ENCODE measurements around the gene GPATCH3. TPM values are rescaled to one million over a fixed set of nuclear protein-coding genes. Genes with fewer than 3 reads are reported as not detected.
"Not testable (repeated sequence)": the region's sequence is repeated elsewhere in the genome, so short reads cannot be mapped to it uniquely, and the experiment has no call there.

The GPATCH3 gene
- total RNA-seq, 2 experiments from 2014 or later = 15.0 to 17.0 TPM

DNA sequence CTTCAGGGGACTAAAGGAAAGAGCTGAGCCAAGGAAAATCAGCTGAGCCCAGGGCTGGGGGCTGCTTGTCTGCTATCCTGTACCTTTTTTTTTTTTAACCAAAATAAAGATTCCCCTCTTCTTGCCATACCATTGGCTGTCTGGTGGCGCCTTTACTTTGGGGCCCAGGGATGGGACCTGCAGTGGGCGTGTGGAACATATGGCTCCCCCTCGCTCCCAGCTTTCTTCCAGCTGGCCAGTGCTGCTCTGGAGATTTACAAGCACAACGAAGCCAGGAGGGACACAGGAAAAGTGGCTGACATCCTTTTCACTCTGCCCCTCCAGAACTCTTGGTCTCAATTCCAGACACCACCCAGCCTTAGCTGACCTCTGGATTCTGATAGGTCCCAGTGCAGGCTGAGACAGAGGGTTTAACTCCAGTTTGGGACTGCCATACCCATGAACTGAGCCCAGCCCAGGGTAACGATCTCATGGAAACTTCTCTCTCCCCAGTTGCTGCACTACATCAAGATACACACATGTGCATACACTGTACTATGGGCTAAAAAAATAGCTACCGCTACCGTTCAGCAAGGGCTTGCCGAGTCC, 42.7 kb downstream of the GPATCH3 start:
- H3K36me3 Mint-ChIP-seq = peaks cover 13% of the 10 kb centered on the region
- no peak overlapping the region for H3K27ac Mint-ChIP-seq
- H3K4me3 Mint-ChIP-seq = no peak overlapping the region
- no peaks in the 10 kb centered on the region for H3K9me3 Mint-ChIP-seq (ENCODE audit: low read depth)
- no peak for DNase-seq
- CTCF ChIA-PET = interaction anchor here (1.2 to 2.8 kb wide), 6 partner anchors 11 to 357 kb away, joined by 3 to 10 read pairs (median 6); no protein-coding TSS in a partner anchor
- H3K27me3 Mint-ChIP-seq = no peaks in the 10 kb centered on the region
- ATAC-seq = no peak
- peaks cover 9% of the 10 kb centered on the region for H3K4me1 Mint-ChIP-seq

DNA sequence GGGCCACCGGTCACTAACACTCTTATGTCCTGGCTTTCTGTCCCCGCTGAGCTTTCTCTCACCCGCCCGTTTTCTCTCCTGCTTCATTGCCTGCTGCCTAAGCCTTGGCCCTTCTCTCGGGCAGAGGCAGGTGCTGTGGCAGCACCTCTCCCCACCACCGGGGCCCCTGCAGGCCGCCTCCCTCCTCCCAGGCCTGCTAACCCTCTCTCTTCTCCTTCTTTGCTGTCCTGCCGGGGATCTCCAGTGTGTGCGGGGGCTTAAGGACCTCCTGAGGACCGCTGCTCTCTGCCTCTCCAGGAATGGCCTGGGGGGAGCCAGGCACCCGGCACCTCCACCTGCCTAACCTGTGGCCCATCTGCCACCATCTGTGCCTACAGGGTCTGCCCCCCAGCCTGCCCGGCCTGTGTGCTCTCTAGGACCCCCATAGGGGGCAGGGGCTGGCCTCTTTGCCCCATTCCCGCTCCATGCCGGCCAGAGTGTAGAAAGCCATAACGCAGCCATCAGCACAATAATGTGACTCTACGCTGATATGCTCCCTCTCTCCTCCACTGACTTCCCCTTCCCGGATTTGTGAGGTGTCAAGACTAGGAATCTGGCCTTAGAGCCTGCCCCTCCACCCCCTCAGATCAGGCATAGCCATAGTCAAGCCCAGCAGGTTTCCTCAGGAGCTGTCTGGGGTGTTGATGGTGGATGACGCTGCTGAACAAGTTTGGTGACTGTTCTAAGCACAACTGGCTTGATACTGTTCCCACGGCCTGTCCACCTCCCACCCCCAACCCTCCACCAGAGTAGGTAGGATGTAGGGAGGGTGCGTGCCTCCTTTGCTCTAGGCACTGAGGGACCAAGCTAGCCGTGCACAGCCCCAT, 43.4 kb downstream of the GPATCH3 start:
- H3K27ac Mint-ChIP-seq = peak overlapping the region; percentile 50
- no peak for DNase-seq
- H3K36me3 Mint-ChIP-seq = peaks cover 21% of the 10 kb centered on the region
- no peaks in the 10 kb centered on the region for H3K9me3 Mint-ChIP-seq (ENCODE audit: low read depth)
- H3K4me3 Mint-ChIP-seq = no peak overlapping the region
- no peak for ATAC-seq
- peaks cover 3% of the 10 kb centered on the region for H3K4me1 Mint-ChIP-seq
- H3K27me3 Mint-ChIP-seq = no peaks in the 10 kb centered on the region
- CTCF ChIA-PET = interaction anchor here (0.6 to 2.8 kb wide), 5 partner anchors 12 to 357 kb away, joined by 3 to 10 read pairs (median 3); no protein-coding TSS in a partner anchor

DNA sequence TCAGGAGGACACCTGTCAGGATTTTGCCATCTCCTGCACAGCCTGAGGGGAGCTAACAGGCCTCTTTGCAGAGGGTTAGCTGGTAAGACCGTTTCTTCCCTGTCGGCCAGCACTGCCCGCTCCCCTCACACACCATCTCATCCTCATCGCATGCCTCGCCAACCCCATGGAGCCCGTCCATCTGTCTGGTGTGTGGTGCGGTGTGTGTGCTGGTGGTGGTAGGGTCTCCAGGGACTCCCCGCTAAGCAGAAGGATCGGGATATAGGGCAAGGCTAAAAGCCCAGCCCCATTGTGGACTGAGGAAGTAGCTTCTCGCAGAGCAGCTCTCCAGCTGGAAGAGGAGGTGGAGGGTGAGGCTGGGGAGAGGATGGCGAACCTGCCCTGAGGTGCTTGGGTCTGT, 44.1 kb downstream of the GPATCH3 start:
- H3K4me1 Mint-ChIP-seq = peaks cover under 1% of the 10 kb centered on the region
- peaks cover 24% of the 10 kb centered on the region for H3K36me3 Mint-ChIP-seq
- no peak overlapping the region for H3K27ac Mint-ChIP-seq
- H3K9me3 Mint-ChIP-seq (ENCODE audit: low read depth) = no peaks in the 10 kb centered on the region
- CTCF ChIA-PET = interaction anchor here (0.6 to 1.9 kb wide), 3 partner anchors 8 to 75 kb away, joined by 3 to 5 read pairs (median 3); no protein-coding TSS in a partner anchor
- H3K4me3 Mint-ChIP-seq = no peak overlapping the region
- ATAC-seq = no peak
- no peak for DNase-seq
- no peaks in the 10 kb centered on the region for H3K27me3 Mint-ChIP-seq

DNA sequence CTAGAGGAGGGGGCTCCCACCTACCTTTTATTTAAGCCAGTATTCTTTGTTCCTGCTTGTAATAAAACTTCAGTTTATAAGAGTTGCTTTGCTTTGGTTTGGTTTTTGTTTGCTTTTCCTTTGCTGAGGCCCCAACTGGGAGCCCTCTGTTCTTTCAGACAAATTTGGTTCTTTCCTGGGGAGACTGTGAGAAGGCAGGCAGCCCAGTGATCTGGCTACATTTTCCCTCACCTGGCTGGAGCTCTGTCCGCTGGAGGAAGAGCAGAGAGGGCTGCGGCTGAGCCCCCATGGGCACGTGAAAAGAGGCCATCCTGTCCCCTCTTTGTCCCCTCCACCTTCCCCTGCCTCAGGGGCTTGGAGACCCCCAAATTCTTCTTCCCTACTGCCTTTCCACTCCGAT, 44.6 kb downstream of the GPATCH3 start:
- Mint-ChIP-seq H3K27ac (peak overlapping the region; percentile 22), H3K36me3 (peaks cover 24% of the 10 kb centered on the region), H3K9me3 (ENCODE audit: low read depth) (no peaks in the 10 kb centered on the region), H3K27me3 (no peaks in the 10 kb centered on the region), H3K4me1 (no peaks in the 10 kb centered on the region), H3K4me3 (no peak overlapping the region)
- no peak for ATAC-seq
- DNase-seq = no peak
- CTCF ChIA-PET = interaction anchor here (1.1 to 2.1 kb wide), 3 partner anchors 9 to 26 kb away, joined by 3 to 6 read pairs (median 5); no protein-coding TSS in a partner anchor

DNA sequence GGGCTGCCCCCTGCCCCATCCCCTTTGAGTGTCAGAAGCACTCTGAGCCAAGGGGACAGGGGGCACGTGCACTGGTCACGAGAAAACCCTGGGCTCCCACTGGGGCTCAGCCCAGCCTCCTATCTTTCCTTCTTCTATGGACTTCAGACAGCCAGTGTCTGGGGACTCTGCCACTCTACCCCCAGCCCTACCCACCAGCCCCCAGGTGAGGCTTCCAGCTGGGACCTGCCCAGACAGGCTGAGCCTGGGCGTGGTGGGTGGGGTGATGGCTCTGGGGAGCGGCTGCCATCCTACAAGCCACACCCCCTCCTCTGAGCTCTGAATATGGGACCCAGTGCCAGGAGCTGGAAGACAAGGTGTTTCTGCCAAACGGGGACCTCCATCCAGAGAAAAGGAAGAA, 45.4 kb downstream of the GPATCH3 start:
- no peaks in the 10 kb centered on the region for H3K9me3 Mint-ChIP-seq (ENCODE audit: low read depth)
- no peaks in the 10 kb centered on the region for H3K4me1 Mint-ChIP-seq
- H3K36me3 Mint-ChIP-seq = peaks cover 26% of the 10 kb centered on the region
- DNase-seq = no peak
- H3K4me3 Mint-ChIP-seq = no peak overlapping the region
- no peak overlapping the region for H3K27ac Mint-ChIP-seq
- CTCF ChIA-PET = interaction anchor here (0.9 to 2.1 kb wide), 4 partner anchors 10 to 33 kb away, joined by 3 to 6 read pairs (median 4); no protein-coding TSS in a partner anchor
- no peak for ATAC-seq
- H3K27me3 Mint-ChIP-seq = no peaks in the 10 kb centered on the region

DNA sequence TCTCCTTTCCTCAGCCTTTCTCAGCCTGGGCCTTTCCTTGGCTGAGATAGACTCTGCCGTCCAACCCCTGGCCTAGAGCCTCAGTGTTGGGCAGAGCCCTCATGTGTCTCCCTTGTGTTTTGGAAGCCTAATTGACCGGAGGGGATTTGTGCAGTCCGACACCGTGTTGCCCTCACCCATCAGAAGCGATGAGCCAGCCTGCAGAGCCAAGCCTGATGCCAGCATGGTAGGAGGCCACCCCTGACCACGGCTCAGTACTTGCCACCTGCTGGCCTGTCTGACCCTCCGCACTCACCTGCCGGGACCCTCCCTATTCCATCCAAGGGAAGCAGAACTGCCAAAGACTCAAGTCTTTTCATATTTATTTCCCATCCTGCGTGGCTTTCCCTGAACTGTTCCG, 46.7 kb downstream of the GPATCH3 start:
- H3K4me1 Mint-ChIP-seq = no peaks in the 10 kb centered on the region
- H3K27ac Mint-ChIP-seq = no peak overlapping the region
- DNase-seq (no peak), ATAC-seq (no peak)
- CTCF ChIA-PET = interaction anchor here (1.1 to 2.1 kb wide), 3 partner anchors 23 to 28 kb away, joined by 3 to 6 read pairs (median 3); no protein-coding TSS in a partner anchor
- no peaks in the 10 kb centered on the region for H3K9me3 Mint-ChIP-seq (ENCODE audit: low read depth)
- H3K4me3 Mint-ChIP-seq = no peak overlapping the region
- H3K27me3 Mint-ChIP-seq = no peaks in the 10 kb centered on the region
- H3K36me3 Mint-ChIP-seq = peaks cover 30% of the 10 kb centered on the region

DNA sequence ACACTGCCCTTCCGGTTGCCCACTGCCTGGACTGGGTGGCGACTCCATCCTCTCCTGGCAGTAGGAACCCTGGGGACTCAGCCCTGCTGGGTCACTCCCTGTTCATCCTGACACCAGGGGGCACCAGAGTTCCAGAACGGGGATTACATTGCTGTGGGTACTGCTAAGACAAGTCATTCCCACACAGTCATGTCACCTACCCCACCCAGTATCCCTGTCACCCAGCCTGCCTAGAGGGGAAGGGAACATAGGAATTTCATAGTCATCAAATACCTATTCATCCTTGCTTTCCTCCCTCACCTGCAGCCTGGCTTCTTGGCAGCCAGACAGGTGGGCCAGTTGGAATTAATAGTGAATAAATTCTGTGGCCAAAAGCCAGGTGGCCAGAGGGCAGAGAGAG, 47.1 kb downstream of the GPATCH3 start:
- Mint-ChIP-seq H3K4me1 (no peaks in the 10 kb centered on the region), H3K4me3 (no peak overlapping the region), H3K36me3 (peaks cover 32% of the 10 kb centered on the region), H3K27ac (peak overlapping the region; percentile 41), H3K27me3 (no peaks in the 10 kb centered on the region), H3K9me3 (ENCODE audit: low read depth) (no peaks in the 10 kb centered on the region)
- CTCF ChIA-PET = interaction anchor here (1.1 to 1.3 kb wide), 2 partner anchors 23 to 24 kb away, joined by 3 read pairs; no protein-coding TSS in a partner anchor
- DNase-seq = peak; percentile 81
- peak; percentile 81 for ATAC-seq

DNA sequence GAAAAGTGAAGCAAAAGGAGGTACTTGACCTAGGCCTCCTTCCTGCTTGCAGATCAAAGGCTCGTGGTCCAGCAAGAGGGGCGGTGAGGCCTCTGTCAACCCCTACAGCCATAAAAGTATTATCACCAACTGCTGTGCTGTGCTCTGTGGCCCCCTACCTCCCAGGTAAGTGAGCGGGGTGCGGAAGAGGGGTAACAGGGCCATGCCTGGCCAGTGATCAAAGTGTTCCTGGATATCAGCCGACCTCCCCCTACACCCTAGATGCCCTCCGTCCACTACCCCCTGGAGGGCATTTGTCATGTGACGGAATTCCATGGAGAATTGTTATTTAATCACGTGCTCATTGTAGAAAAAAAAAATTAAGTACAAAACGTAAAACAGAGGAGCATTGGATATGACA, 47.6 kb downstream of the GPATCH3 start:
- no peak for ATAC-seq
- no peaks in the 10 kb centered on the region for H3K27me3 Mint-ChIP-seq
- H3K4me3 Mint-ChIP-seq = no peak overlapping the region
- no peak for DNase-seq
- no peaks in the 10 kb centered on the region for H3K4me1 Mint-ChIP-seq
- H3K9me3 Mint-ChIP-seq (ENCODE audit: low read depth) = no peaks in the 10 kb centered on the region
- CTCF ChIA-PET = interaction anchor here (1.1 kb wide), 2 partner anchors 12 to 24 kb away, joined by 3 read pairs; no protein-coding TSS in a partner anchor
- peaks cover 34% of the 10 kb centered on the region for H3K36me3 Mint-ChIP-seq
- H3K27ac Mint-ChIP-seq = peak overlapping the region; percentile 41

DNA sequence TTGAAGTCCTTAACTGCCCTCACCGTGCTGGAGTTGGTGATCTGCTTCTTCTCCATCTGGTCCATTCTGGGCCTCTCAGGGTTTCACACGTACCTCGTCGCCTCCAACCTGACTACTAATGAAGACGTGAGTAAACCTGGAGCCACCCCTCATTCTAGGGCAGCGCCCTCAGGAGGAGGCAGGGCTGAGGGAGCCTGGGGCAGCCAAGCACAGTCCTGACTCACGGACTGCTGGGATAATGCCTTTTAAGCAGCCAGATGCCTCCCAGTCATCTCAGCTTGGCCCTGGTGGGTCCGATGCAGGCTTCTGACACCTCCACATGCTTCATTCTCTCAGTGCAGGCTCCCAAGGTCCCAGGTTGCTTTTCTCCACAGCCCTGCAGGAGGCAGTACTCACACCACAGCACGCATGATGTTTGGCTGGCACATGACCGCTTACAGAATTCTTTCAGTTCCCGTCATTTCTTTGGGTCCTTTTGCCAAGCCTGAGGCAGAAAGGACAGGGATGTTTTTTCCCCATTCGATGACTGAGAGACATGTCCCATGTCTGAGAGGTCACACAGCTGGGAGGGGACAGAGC, 49.1 kb downstream of the GPATCH3 start:
- ATAC-seq (no peak), DNase-seq (no peak)
- Mint-ChIP-seq H3K27me3 (no peaks in the 10 kb centered on the region), H3K4me1 (no peaks in the 10 kb centered on the region), H3K9me3 (ENCODE audit: low read depth) (no peaks in the 10 kb centered on the region), H3K27ac (no peak overlapping the region), H3K4me3 (no peak overlapping the region), H3K36me3 (peaks cover 40% of the 10 kb centered on the region)
- CTCF ChIA-PET = interaction anchor here (1.0 to 4.0 kb wide), 8 partner anchors 8 to 62 kb away, joined by 3 to 14 read pairs (median 4); no protein-coding TSS in a partner anchor

DNA sequence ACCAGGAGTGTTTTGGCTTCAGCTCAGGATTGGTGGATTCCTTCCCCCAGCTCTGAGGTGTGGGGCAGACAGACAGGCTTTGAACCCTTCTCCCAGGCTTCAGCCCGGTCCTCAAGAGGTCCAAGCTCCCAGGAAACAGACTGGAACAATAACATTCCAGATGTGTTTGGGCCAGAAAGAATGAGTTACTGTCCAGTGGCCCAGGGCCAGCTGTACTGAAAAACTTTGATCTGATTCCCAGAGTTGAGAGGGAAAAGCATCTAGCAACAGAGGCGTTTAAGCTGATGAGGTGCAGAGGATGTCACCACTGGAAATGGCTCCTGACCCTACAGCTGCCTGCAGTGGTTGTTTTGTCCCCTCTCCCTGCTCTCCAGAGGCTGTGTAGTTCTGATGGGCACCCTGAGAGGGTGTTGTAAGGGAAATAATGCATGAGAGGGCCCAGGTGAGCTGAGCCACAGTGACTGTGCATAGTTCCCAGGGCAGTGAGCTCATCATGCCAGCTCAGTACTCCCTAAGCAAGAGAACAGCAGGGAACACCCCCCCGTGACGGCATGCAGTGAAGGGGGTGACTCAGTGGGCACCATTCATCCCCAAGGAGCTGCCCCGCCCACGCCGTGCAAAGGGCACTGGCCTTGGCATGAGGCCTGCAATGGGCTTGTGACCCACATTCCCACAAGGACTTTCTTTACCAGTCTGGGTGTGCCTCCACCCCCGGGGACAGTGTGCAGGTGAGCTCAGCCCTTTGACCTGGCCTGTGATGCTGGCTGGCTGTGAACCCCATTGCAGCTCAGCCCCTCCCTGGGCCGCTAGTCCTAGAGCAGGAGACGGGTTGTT, 51.1 kb downstream of the GPATCH3 start:
- H3K27ac Mint-ChIP-seq = no peak overlapping the region
- H3K4me1 Mint-ChIP-seq = peaks cover 2% of the 10 kb centered on the region
- no peaks in the 10 kb centered on the region for H3K9me3 Mint-ChIP-seq (ENCODE audit: low read depth)
- CTCF ChIA-PET = interaction anchor here (0.8 to 4.0 kb wide), 9 partner anchors 10 to 38 kb away, joined by 3 to 14 read pairs (median 4); no protein-coding TSS in a partner anchor
- no peak overlapping the region for H3K4me3 Mint-ChIP-seq
- DNase-seq = no peak
- ATAC-seq = no peak
- no peaks in the 10 kb centered on the region for H3K27me3 Mint-ChIP-seq
- H3K36me3 Mint-ChIP-seq = peaks cover 45% of the 10 kb centered on the region

DNA sequence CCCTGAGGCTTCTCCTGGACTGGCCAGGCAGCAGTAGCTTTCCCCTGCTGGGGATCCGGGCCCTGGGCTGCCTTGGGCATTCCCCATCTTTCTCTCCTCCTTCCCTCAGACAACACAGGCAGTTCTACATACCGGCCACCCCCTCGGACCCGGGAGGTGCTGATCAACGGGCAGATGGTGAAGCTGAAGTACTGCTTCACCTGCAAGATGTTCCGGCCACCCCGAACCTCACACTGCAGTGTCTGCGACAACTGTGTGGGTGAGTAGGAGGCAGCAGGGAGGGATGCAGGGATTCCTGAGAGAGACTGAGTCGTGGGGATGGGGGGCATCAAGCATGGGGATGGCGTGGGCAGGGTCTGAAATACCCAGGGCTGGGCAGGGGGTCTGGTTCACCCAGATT, 51.8 kb downstream of the GPATCH3 start:
- no peak for DNase-seq
- no peak for ATAC-seq
- H3K4me3 Mint-ChIP-seq = no peak overlapping the region
- peaks cover 2% of the 10 kb centered on the region for H3K4me1 Mint-ChIP-seq
- CTCF ChIA-PET = interaction anchor here (0.8 to 4.0 kb wide), 7 partner anchors 10 to 39 kb away, joined by 3 to 14 read pairs (median 4); no protein-coding TSS in a partner anchor
- no peaks in the 10 kb centered on the region for H3K9me3 Mint-ChIP-seq (ENCODE audit: low read depth)
- peaks cover 46% of the 10 kb centered on the region for H3K36me3 Mint-ChIP-seq
- no peaks in the 10 kb centered on the region for H3K27me3 Mint-ChIP-seq
- no peak overlapping the region for H3K27ac Mint-ChIP-seq

DNA sequence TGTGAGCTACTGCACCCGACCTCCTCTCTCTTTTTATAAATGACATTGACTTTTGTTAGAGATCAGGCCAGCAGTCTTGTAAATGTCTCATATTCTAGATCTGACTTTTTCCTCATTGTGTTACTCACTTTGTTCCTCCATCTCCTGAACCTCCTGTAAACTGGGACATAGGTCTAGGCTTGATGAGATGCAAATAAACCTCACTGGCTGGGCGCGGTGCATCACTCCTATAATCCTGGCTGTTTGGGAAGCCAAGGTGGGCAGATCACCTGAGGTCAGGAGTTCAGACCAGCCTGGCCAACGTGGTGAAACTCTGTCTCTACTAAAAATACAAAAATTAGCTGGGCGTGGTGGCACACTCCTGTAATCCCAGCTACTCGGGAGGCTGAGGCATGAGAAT, 52.4 kb downstream of the GPATCH3 start:
- not testable (repeated sequence) for ATAC-seq; H3K4me1 Mint-ChIP-seq; H3K4me3 Mint-ChIP-seq; H3K9me3 Mint-ChIP-seq (ENCODE audit: low read depth); H3K27me3 Mint-ChIP-seq; DNase-seq; H3K27ac Mint-ChIP-seq
- peaks cover 41% of the 10 kb centered on the region for H3K36me3 Mint-ChIP-seq
- CTCF ChIA-PET = interaction anchor here (0.8 to 4.0 kb wide), 4 partner anchors 10 to 16 kb away, joined by 3 to 14 read pairs (median 5); no protein-coding TSS in a partner anchor

All from activated CD8-positive, alpha-beta memory T cell treated with anti-CD3 and anti-CD28 coated beads, Interleukin-2, amount 10 ng/mL, durations not matched to agents 7 days and 5 days (primary cell).